GM13976 (cell line): ENCODE data around the gene STYK1.
"Not testable (repeated sequence)": the region's sequence is repeated elsewhere in the genome, so short reads cannot be mapped to it uniquely, and the experiment has no call there.

Experiments used
- DNase-seq: peaks from one replicate; pipeline ENCODE4 v3.0.0; 2012; ENCODE audit warnings: low spot score
- in situ Hi-C: fragments of 300-500 bp; cut with MboI; formaldehyde crosslinking; loops from one replicate; pipeline ENCODE4 v1.12.0; 2022; ENCODE audit warnings: low sequenced_read_pairs, mixed read lengths, inconsistent platforms; ENCODE audit not compliant: unreplicated experiment
- TF ChIP-seq, protein P1 (sequence below): IDR thresholded peaks from 2 replicates; pipeline ENCODE4 v1.5.1; 2012; ENCODE audit warnings: borderline replicate concordance, mild to moderate bottlenecking; ENCODE audit not compliant: insufficient read depth; ENCODE audit errors: extremely low read depth, missing control alignments, control extremely low read depth

STYK1 gene

DNA sequence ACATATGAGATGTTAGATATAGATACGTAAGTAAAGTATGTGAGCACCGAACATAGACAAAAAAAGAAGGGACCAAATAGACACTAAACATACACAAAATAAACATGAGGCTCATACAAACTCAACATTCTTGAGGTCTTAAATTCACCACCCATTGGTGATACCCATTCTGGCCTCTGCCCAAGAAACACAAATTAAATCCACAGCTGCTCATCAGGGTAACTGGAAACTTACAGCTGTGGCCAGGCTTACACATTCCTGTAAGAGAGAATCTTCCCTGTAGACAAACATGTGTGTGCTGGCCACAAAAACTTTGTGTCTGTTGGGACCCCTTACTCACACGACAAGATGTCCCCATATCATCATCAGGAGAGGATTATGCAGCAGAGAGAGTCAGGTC lies 82.9 kb downstream of the STYK1 start:
- TF ChIP-seq, protein P1, sequence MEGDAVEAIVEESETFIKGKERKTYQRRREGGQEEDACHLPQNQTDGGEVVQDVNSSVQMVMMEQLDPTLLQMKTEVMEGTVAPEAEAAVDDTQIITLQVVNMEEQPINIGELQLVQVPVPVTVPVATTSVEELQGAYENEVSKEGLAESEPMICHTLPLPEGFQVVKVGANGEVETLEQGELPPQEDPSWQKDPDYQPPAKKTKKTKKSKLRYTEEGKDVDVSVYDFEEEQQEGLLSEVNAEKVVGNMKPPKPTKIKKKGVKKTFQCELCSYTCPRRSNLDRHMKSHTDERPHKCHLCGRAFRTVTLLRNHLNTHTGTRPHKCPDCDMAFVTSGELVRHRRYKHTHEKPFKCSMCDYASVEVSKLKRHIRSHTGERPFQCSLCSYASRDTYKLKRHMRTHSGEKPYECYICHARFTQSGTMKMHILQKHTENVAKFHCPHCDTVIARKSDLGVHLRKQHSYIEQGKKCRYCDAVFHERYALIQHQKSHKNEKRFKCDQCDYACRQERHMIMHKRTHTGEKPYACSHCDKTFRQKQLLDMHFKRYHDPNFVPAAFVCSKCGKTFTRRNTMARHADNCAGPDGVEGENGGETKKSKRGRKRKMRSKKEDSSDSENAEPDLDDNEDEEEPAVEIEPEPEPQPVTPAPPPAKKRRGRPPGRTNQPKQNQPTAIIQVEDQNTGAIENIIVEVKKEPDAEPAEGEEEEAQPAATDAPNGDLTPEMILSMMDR, result no peak
- in situ Hi-C loops, result no loop called here
- DNase-seq, result no peak

DNA sequence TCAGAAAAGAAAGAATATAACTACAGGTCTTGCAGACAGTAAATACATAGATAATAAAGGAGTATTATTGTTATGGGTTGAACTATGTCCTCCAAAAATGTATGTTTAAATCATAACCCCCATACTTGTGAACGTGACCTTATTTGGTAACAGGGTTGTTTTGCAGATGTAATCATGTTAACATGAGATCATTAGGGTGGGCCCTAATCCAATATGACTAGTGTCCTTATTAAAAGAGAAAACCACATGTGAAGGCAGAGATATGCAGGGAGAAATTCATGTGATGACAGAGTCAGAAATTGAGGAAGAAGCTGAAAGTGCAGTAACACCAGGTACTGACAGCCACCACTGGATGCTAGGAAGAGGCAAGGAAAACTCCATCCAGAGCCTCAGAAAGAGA lies 89.4 kb downstream of the STYK1 start:
- in situ Hi-C loops, result no loop called here
- TF ChIP-seq, protein P1, result no peak

DNA sequence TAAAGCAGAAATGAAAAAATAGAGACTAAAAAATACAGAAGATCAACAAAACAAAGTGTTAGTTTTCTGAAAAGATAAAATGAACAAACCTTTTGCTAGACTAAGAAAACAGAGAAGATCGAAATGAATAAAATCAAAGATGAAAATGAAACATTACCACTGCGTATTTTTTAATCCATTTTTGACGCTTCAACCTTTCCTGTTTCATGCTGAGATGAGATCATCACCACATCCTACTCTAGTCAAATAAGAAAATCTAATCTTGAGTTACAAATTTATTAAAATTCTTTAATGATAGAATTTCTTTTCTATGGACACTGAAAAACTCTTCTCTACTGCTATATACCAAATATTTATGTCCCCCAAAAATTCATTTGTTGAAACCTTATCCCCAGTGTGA lies 91.1 kb downstream of the STYK1 start:
- in situ Hi-C loops, result no loop called here
- DNase-seq, result no peak
- TF ChIP-seq, protein P1, result no peak

More for the DNA sequence above, 89.4 kb downstream of the STYK1 start:
- no peak for DNase-seq

DNA sequence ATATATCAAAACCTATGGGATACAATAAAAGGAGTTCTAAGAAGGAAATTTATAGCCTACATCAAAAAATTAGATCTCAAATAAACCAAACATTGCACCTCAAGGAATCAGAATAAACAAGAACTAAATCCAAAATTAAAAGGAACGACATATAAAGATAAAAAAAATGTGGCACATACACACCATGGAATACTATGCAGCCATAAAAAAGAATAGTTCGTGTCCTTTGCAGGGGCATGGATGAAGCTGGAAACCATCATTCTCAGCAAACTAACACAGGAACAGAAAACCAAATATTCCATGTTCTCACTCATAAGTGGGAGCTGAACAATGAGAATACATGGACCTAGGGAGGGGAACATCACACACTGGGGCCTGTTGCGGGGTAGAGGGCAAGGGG lies 91.7 kb downstream of the STYK1 start:
- DNase-seq, in situ Hi-C loops: not testable (repeated sequence)

DNA sequence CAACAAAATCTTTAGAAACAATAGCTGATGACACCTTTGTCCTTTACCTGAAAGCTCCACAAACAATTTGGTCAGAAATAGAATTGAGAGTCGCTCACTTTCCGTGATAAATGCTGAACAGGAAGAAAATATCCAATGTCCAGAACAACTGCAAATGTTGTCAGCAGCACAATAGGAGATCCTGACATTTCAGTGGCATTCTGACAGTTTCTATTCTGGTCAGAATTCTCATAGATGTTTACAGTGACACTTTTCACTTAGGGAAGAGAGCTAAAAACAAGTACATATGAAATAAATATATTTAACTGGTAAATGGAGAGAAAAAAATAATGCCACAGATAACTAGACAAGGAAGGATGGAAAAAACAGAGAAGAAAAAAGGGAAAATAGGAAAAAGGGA lies 99.5 kb downstream of the STYK1 start:
- in situ Hi-C loops, result no loop called here
- DNase-seq, result no peak
- TF ChIP-seq, protein P1, result no peak

DNA sequence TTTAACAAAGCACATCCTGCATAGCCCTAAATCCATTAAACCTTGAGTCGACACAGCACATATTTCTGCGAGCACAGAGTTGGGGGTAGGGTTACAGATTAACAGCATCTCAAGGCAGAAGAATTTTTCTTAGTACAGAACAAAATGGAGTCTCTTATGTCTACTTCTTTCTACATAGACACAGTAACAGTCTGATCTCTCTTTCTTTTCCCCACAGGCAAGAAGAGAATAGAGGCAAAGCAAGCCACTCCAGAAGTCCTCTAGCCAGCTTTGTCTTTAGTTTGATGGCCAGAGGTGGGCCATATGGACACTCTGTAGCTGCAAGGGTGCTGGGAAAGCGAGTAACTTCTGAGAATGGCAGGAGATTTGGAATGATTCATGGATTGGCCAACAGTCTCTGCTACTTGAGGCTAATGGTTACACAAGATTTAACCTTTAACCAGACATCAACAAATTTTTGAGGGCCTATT lies 101.8 kb downstream of the STYK1 start:
- in situ Hi-C loops, DNase-seq: not testable (repeated sequence)

DNA sequence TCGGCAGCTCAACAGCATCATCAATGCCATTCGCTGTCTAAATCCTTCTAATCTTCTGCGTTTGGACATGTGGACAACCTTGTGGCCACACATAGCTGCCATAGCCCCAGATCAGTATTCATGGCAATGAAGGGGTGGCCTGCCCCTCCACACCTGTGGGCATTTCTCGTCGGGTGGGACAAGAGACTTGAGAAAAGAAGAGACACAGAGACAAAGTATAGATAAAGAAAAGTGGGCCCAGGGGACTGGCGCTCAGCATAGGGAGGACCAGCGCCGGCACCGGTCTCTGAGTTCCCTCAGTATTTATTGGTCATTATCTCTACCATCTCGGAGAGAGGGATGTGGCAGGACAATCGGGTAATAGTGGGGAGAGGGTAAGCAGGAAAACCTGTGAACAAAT lies 102.7 kb downstream of the STYK1 start:
- TF ChIP-seq, protein P1, result no peak
- in situ Hi-C loops, result no loop called here

More for the DNA sequence above, 102.7 kb downstream of the STYK1 start:
- no peak for DNase-seq
